Liver (tissue), 9 donors: ENCODE data around the gene GOLGA5. TPM values are rescaled to one million over a fixed set of nuclear protein-coding genes. Genes with fewer than 3 reads are reported as not detected.

ENCODE experiments used
- DNase-seq: peaks from one replicate; pipeline ENCODE4 v3.0.0-alpha.2; 2017; ENCODE audit warnings: low spot score
- H3K27ac ChIP-seq, 2 donors: one replicate each; pipeline ENCODE4 v1.7.0; 2013; ENCODE audit warnings: inconsistent platforms in 2 of 2, low read length in 2 of 2, control low read depth in 1 of 2, low read depth in 1 of 2, mild to moderate bottlenecking in 1 of 2
- H3K27me3 ChIP-seq, 4 donors: one replicate each; pipeline versions ENCODE4 v1.6.1 to v1.7.0; 2013; ENCODE audit warnings: low read length in 3 of 4, inconsistent platforms in 1 of 4, mild to moderate bottlenecking in 1 of 4, moderate library complexity in 1 of 4; ENCODE audit not compliant: control insufficient read depth in 4 of 4, insufficient read depth in 4 of 4
- H3K36me3 ChIP-seq, 4 donors: one replicate each; pipeline versions ENCODE4 v1.6.1 to v1.7.0; 2013; ENCODE audit warnings: low read length in 3 of 4, mild to moderate bottlenecking in 3 of 4, low read depth in 1 of 4, moderate library complexity in 1 of 4; ENCODE audit not compliant: control insufficient read depth in 4 of 4, insufficient read depth in 3 of 4
- H3K4me1 ChIP-seq, 4 donors: one replicate each; pipeline versions ENCODE4 v1.6.1 to v1.7.0; 2013; ENCODE audit warnings: low read length in 3 of 4, mild to moderate bottlenecking in 3 of 4, moderate library complexity in 1 of 4; ENCODE audit not compliant: control insufficient read depth in 4 of 4, insufficient read depth in 4 of 4
- H3K4me3 ChIP-seq, 3 donors: one replicate each; pipeline versions ENCODE4 v1.6.1 to v1.7.0; 2013; ENCODE audit warnings: low read length in 3 of 3, control low read depth in 1 of 3, low read depth in 1 of 3, mild to moderate bottlenecking in 1 of 3
- H3K9ac ChIP-seq, 2 donors: one replicate each; pipeline ENCODE4 v1.7.0; 2013; ENCODE audit warnings: low read length in 2 of 2, mild to moderate bottlenecking in 2 of 2, moderate library complexity in 2 of 2, control low read depth in 1 of 2, low read depth in 1 of 2
- H3K9me3 ChIP-seq, 4 donors: one replicate each; pipeline versions ENCODE4 v1.6.1 to v1.7.0; 2013; ENCODE audit warnings: low read length in 3 of 4; ENCODE audit not compliant: control insufficient read depth in 4 of 4
- EGR1 ChIP-seq, 2 donors: IDR thresholded peaks; 2 replicates each; pipeline ENCODE4 v1.6.1; 2016 to 2018; ENCODE audit warnings: antibody characterized with exemption in 2 of 2, low read depth in 2 of 2
- FOXA1 ChIP-seq: IDR thresholded peaks from 2 replicates; pipeline ENCODE4 v1.6.1; 2016; ENCODE audit warnings: antibody characterized with exemption
- FOXA2 ChIP-seq: IDR thresholded peaks from 2 replicates; pipeline ENCODE4 v1.6.1; 2016; ENCODE audit warnings: antibody characterized with exemption
- HNF4A ChIP-seq, 2 donors: conservative IDR thresholded peaks; 2 replicates each; pipeline ENCODE4 v1.6.1; 2016; ENCODE audit warnings: antibody characterized with exemption in 2 of 2, mild to moderate bottlenecking in 2 of 2
- HNF4G ChIP-seq: IDR thresholded peaks from 2 replicates; pipeline ENCODE4 v1.6.1; 2016; ENCODE audit warnings: antibody characterized with exemption
- JUND ChIP-seq, 2 donors: IDR thresholded peaks; 2 replicates each; pipeline ENCODE4 v1.6.1; 2016; ENCODE audit warnings: antibody characterized with exemption in 2 of 2
- NR2F2 ChIP-seq: IDR thresholded peaks from 2 replicates; pipeline ENCODE4 v1.6.1; 2016; ENCODE audit warnings: antibody characterized with exemption
- RAD21 ChIP-seq, 2 donors: IDR thresholded peaks; 2 replicates each; pipeline ENCODE4 v1.6.1; 2016; ENCODE audit warnings: antibody characterized with exemption in 2 of 2, mild to moderate bottlenecking in 2 of 2
- RXRA ChIP-seq, 2 donors: IDR thresholded peaks; 2 replicates each; pipeline ENCODE4 v1.6.1; 2017 to 2018; ENCODE audit warnings: antibody characterized with exemption in 2 of 2, mild to moderate bottlenecking in 1 of 2
- SP1 ChIP-seq: IDR thresholded peaks from 2 replicates; pipeline ENCODE4 v1.6.1; 2018; ENCODE audit warnings: antibody characterized with exemption, mild to moderate bottlenecking
- YY1 ChIP-seq: IDR thresholded peaks from 2 replicates; pipeline ENCODE4 v1.6.1; 2016; ENCODE audit warnings: antibody characterized with exemption, mild to moderate bottlenecking
- WGBS: extraction: QIAGEN DNeasy Blood & Tissue Kit; methylation state at CpG from one replicate; pipeline ENCODE4 v1.1.7; 2013; 5-methylcytosine and 5-hydroxymethylcytosine counted together
- polyA plus RNA-seq, 2 donors: library from polyadenylated mRNA; stranded (reverse) in 1 of 2; unstranded in 1 of 2; fragments of 200-250 nt in 1 of 2; fragments of >200 nt in 1 of 2; fragmentation: Nextera tagmentation in 1 of 2; extraction: Ambion mirVana in 1 of 2; gene quantifications; one replicate each; pipeline versions ENCODE4 v1.2.1 to v1.2.3, GENCODE V29; 2013 to 2015
- total RNA-seq, 2 donors: library from RNA; depleted of rRNA; stranded (reverse); fragments of >200 nt; gene quantifications; one replicate each; pipeline ENCODE4 v1.2.3, GENCODE V29; 2014
- TF ChIP-seq, protein P1 (sequence below): IDR thresholded peaks from 2 replicates; pipeline ENCODE4 v1.6.1; 2016; ENCODE audit warnings: antibody characterized with exemption
- TF ChIP-seq, protein P2 (sequence below): fragments of 150-350 bp; IDR thresholded peaks from 2 replicates; pipeline ENCODE4 v1.5.1; 2017; ENCODE audit warnings: improper control_type of control experiment, low read depth, low read length; ENCODE audit not compliant: missing input control
- TF ChIP-seq, protein P3 (sequence below): IDR thresholded peaks from 2 replicates; pipeline ENCODE4 v1.6.1; 2016; ENCODE audit warnings: antibody characterized with exemption
- donor health status: healthy.
- donor health status: healthy.
- donor health status: healthy.
- donor health status: healthy.
- donor health status: healthy.

The GOLGA5 gene
- total and polyA plus RNA-seq, 4 donors, result 19.2 to 39.9 (median 28.2) TPM

DNA sequence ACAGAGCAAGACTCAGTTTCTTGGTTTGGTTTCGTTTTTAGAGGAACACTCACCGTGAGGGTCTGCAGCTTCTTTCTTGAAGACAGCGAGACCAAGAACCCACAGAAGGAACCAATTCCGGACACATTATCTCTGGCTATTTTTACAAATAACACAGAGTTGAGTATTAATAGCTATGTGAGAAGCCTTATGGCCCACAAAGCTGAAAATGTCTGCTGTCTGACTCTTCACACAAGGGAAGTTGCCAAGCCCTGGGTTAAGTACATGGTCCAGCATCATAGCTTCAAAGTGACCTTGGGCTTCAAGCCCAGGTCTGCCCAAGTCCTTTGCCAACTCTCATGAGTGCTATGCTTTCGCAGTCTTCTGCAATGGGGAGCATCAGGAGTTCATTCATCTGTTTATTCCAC is 43.1 kb upstream of the GOLGA5 start:
- no peak overlapping the region for H3K4me3 ChIP-seq
- no peak overlapping the region for H3K9ac ChIP-seq
- no peaks in the 10 kb centered on the region for H3K27me3 ChIP-seq
- H3K9me3 ChIP-seq, result no peaks in the 10 kb centered on the region
- peaks cover 0 to 15% (median 6%) of the 10 kb centered on the region in 4 donors for H3K4me1 ChIP-seq
- no peak for DNase-seq
- TF ChIP-seq, protein P1, sequence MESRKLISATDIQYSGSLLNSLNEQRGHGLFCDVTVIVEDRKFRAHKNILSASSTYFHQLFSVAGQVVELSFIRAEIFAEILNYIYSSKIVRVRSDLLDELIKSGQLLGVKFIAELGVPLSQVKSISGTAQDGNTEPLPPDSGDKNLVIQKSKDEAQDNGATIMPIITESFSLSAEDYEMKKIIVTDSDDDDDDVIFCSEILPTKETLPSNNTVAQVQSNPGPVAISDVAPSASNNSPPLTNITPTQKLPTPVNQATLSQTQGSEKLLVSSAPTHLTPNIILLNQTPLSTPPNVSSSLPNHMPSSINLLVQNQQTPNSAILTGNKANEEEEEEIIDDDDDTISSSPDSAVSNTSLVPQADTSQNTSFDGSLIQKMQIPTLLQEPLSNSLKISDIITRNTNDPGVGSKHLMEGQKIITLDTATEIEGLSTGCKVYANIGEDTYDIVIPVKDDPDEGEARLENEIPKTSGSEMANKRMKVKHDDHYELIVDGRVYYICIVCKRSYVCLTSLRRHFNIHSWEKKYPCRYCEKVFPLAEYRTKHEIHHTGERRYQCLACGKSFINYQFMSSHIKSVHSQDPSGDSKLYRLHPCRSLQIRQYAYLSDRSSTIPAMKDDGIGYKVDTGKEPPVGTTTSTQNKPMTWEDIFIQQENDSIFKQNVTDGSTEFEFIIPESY, result no peak
- TF ChIP-seq RXRA (IDR thresholded peaks at IDR 0.05), result peak; percentile 61 to 66
- peak; percentile 49 to 69 for TF ChIP-seq HNF4A (conservative IDR thresholded peaks at IDR 0.05)
- TF ChIP-seq SP1, result peak; percentile 65
- TF ChIP-seq FOXA2, result no peak
- 70% methylated on average over 5 of the region's 5 CpGs for WGBS
- no peaks in the 10 kb centered on the region for H3K36me3 ChIP-seq
- H3K27ac ChIP-seq, result no peak overlapping the region

DNA sequence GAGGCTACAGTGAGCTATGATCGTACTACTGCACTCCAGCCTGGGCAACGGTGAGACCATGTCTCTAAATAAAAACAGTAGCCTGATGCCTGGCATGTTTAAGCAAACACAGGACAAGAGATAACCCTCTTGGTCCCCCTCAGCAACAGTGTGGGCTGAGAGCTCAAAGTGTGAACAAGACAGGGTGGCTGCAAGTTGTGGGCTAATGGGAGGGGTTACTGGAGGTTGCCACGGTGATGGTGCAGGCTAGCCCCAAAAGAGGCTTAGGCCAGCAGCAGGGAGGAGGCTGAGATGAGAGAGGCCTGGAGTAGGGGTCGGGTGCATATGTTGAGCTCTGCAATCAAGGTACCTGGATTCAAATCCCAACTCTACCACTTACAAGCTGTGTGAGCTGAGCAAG is 42.3 kb upstream of the GOLGA5 start:
- Histone ChIP-seq H3K4me3 (no peak overlapping the region), H3K9ac (no peak overlapping the region), H3K27ac (no peak overlapping the region), H3K27me3 (no peaks in the 10 kb centered on the region), H3K36me3 (no peaks in the 10 kb centered on the region), H3K9me3 (no peaks in the 10 kb centered on the region), H3K4me1 (peaks cover 0 to 15% (median 6%) of the 10 kb centered on the region in 4 donors)
- 73% methylated on average over 4 of the region's 4 CpGs for WGBS
- no peak for TF ChIP-seq RAD21 (IDR thresholded peaks at IDR 0.05)
- TF ChIP-seq, protein P1, result no peak
- TF ChIP-seq, protein P2, sequence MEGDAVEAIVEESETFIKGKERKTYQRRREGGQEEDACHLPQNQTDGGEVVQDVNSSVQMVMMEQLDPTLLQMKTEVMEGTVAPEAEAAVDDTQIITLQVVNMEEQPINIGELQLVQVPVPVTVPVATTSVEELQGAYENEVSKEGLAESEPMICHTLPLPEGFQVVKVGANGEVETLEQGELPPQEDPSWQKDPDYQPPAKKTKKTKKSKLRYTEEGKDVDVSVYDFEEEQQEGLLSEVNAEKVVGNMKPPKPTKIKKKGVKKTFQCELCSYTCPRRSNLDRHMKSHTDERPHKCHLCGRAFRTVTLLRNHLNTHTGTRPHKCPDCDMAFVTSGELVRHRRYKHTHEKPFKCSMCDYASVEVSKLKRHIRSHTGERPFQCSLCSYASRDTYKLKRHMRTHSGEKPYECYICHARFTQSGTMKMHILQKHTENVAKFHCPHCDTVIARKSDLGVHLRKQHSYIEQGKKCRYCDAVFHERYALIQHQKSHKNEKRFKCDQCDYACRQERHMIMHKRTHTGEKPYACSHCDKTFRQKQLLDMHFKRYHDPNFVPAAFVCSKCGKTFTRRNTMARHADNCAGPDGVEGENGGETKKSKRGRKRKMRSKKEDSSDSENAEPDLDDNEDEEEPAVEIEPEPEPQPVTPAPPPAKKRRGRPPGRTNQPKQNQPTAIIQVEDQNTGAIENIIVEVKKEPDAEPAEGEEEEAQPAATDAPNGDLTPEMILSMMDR, result no peak
- no peak for TF ChIP-seq JUND (IDR thresholded peaks at IDR 0.05)
- no peak for TF ChIP-seq NR2F2
- no peak for TF ChIP-seq HNF4A (conservative IDR thresholded peaks at IDR 0.05)
- no peak for TF ChIP-seq FOXA1
- no peak for TF ChIP-seq HNF4G
- TF ChIP-seq FOXA2, result no peak
- TF ChIP-seq EGR1 (IDR thresholded peaks at IDR 0.05; ENCODE audit: low read depth in 2 of 2), result no peak
- no peak for TF ChIP-seq SP1
- no peak for DNase-seq

DNA sequence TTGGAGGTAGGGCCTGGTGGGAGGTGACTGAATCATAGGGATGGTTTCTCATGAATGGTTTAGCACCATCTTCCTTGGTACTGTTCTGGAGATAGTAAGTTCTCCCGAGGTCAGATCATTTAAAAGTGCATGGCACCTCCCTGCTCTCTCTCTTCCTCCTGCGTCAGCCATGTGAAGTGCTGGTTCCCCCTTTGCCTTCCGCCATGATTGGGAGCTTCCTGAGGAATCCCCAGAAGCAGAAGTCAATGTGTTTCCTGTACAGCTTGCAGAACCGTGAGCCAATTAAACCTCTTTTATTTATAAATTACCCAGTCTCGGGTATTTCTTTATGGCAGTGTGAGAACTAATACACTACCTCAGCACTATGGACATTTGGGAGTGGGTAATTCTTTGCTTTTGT is 40.9 kb upstream of the GOLGA5 start:
- no peak overlapping the region for H3K27ac ChIP-seq

More for the DNA sequence above, 40.9 kb upstream of the GOLGA5 start:
- Histone ChIP-seq H3K27me3 (no peaks in the 10 kb centered on the region), H3K36me3 (no peaks in the 10 kb centered on the region), H3K4me3 (no peak overlapping the region), H3K9ac (no peak overlapping the region), H3K4me1 (peaks cover 0 to 8% (median 6%) of the 10 kb centered on the region in 4 donors), H3K9me3 (no peaks in the 10 kb centered on the region)
- TF ChIP-seq, protein P3, sequence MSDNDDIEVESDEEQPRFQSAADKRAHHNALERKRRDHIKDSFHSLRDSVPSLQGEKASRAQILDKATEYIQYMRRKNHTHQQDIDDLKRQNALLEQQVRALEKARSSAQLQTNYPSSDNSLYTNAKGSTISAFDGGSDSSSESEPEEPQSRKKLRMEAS, result no peak
- TF ChIP-seq EGR1 (IDR thresholded peaks at IDR 0.05; ENCODE audit: low read depth in 2 of 2) (no peak), HNF4A (conservative IDR thresholded peaks at IDR 0.05) (no peak), RXRA (IDR thresholded peaks at IDR 0.05) (no peak), YY1 (peak; percentile 52)
- TF ChIP-seq, protein P2, result no peak
- 76% methylated on average over 5 of the region's 5 CpGs for WGBS
- no peak for DNase-seq
